HL-60 (cell line): ENCODE data around the gene EIF2B2.

Experiments
- DNase-seq, 2 experiments: peaks; one replicate each; pipeline ENCODE4 v3.0.0-alpha.2; 2010 to 2020; ENCODE audit warnings: low read depth in 1 of 2, low spot score in 1 of 2
- H3K27ac ChIP-seq: fragments of 250-450 bp; sonication (Bioruptor Pico); replicated peaks from 2 replicates; pipeline ENCODE4 v1.5.1; 2020; ENCODE audit warnings: mild to moderate bottlenecking, moderate library complexity
- H3K27me3 ChIP-seq: fragments of 250-450 bp; sonication (Bioruptor Pico); 2 replicates; pipeline ENCODE4 v1.5.1; 2021; ENCODE audit warnings: mild to moderate bottlenecking, moderate library complexity; ENCODE audit not compliant: insufficient read depth, poor library complexity, severe bottlenecking
- H3K4me3 ChIP-seq: replicated peaks from 2 replicates; pipeline ENCODE4 v1.5.1; 2011; ENCODE audit warnings: mild to moderate bottlenecking, control low read depth, low read length; ENCODE audit not compliant: insufficient read depth
- GABPA ChIP-seq: IDR thresholded peaks from 2 replicates; pipeline ENCODE4 v1.6.1; 2012; ENCODE audit warnings: low read depth
- POLR2AphosphoS5 ChIP-seq: IDR thresholded peaks from 2 replicates; pipeline ENCODE4 v1.6.1; 2012; ENCODE audit warnings: low read depth
- SPI1 ChIP-seq: IDR thresholded peaks from 2 replicates; pipeline ENCODE4 v1.6.1; 2012; ENCODE audit warnings: low read depth, mild to moderate bottlenecking, borderline replicate concordance
- TF ChIP-seq, protein P1 (sequence below): IDR thresholded peaks from 2 replicates; pipeline ENCODE4 v1.6.1; 2012; ENCODE audit warnings: low read depth; ENCODE audit not compliant: insufficient replicate concordance
- TF ChIP-seq, protein P2 (sequence below): IDR thresholded peaks from one replicate; pipeline ENCODE4 v1.5.1; 2011; ENCODE audit warnings: low read length, control low read depth, inconsistent platforms; ENCODE audit not compliant: insufficient read depth

Gene EIF2B2

DNA sequence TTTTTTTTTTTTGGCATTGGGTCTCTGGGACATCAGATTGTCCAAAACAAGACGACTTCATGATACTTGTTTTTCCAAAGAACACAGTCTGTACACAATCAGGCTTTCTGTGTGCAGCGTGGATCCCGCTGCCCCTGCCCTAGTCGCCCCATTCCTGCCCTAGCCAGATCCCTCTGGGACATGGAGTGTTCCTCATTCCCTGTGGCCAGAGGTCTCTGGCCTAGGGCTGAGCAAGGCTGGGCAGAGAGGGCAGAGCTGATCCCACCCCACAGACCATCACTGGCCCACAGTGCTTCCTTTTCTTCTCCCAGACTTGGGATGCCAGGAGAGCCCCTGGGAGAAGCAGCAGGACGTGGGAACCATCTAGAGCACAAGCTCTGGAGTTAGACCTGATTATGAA lies 20.9 kb upstream of the EIF2B2 start:
- no peak for DNase-seq
- H3K4me3 ChIP-seq: no peak overlapping the region
- H3K27me3 ChIP-seq: no peaks in the 10 kb centered on the region
- TF ChIP-seq GABPA (no peak), POLR2AphosphoS5 (no peak), SPI1 (no peak)
- TF ChIP-seq, protein P1, sequence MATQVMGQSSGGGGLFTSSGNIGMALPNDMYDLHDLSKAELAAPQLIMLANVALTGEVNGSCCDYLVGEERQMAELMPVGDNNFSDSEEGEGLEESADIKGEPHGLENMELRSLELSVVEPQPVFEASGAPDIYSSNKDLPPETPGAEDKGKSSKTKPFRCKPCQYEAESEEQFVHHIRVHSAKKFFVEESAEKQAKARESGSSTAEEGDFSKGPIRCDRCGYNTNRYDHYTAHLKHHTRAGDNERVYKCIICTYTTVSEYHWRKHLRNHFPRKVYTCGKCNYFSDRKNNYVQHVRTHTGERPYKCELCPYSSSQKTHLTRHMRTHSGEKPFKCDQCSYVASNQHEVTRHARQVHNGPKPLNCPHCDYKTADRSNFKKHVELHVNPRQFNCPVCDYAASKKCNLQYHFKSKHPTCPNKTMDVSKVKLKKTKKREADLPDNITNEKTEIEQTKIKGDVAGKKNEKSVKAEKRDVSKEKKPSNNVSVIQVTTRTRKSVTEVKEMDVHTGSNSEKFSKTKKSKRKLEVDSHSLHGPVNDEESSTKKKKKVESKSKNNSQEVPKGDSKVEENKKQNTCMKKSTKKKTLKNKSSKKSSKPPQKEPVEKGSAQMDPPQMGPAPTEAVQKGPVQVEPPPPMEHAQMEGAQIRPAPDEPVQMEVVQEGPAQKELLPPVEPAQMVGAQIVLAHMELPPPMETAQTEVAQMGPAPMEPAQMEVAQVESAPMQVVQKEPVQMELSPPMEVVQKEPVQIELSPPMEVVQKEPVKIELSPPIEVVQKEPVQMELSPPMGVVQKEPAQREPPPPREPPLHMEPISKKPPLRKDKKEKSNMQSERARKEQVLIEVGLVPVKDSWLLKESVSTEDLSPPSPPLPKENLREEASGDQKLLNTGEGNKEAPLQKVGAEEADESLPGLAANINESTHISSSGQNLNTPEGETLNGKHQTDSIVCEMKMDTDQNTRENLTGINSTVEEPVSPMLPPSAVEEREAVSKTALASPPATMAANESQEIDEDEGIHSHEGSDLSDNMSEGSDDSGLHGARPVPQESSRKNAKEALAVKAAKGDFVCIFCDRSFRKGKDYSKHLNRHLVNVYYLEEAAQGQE: no peak
- TF ChIP-seq, protein P2, sequence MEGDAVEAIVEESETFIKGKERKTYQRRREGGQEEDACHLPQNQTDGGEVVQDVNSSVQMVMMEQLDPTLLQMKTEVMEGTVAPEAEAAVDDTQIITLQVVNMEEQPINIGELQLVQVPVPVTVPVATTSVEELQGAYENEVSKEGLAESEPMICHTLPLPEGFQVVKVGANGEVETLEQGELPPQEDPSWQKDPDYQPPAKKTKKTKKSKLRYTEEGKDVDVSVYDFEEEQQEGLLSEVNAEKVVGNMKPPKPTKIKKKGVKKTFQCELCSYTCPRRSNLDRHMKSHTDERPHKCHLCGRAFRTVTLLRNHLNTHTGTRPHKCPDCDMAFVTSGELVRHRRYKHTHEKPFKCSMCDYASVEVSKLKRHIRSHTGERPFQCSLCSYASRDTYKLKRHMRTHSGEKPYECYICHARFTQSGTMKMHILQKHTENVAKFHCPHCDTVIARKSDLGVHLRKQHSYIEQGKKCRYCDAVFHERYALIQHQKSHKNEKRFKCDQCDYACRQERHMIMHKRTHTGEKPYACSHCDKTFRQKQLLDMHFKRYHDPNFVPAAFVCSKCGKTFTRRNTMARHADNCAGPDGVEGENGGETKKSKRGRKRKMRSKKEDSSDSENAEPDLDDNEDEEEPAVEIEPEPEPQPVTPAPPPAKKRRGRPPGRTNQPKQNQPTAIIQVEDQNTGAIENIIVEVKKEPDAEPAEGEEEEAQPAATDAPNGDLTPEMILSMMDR: no peak
- no peak overlapping the region for H3K27ac ChIP-seq

DNA sequence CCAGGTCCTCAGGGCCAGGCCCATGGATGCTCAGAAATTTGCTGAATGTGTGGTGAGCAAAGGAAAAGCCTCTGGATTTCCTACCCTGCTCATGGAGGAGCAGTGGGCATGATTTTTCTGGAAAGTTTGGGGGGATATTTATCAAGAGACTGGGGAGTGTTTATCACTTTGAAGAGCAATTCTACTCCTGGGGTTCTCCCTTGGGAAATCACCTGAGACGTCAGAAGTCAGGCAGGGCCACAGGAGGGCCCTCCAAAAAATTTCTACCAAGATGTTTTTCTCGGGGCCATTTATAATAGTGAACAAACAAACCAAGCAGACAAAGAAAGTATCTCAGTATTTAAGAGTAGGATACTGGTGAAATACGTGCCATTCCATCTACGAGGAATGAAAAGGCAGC lies 20.1 kb upstream of the EIF2B2 start:
- no peak overlapping the region for H3K4me3 ChIP-seq
- no peaks in the 10 kb centered on the region for H3K27me3 ChIP-seq
- DNase-seq: no peak
- no peak overlapping the region for H3K27ac ChIP-seq
- TF ChIP-seq POLR2AphosphoS5: no peak

DNA sequence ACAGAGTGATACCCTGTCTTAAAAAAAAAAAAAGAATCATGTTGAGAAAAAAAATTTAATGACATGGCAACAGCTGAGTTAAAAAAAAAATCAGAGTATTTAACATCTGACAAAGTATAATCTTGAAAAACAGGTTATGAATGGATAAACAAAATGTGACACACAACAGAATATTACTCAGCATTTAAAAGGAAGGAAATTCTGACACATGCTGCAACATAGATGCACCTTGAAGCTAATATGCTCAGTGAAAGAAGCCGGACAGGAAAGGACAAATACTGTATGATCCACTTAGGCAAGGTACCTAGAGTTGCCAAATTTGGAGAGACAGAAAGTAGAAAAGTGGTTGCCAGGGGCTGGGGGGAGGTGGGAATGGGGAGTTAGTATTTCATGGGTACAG lies 19.4 kb upstream of the EIF2B2 start:
- Histone ChIP-seq H3K4me3 (no peak overlapping the region), H3K27me3 (no peaks in the 10 kb centered on the region), H3K27ac (no peak overlapping the region)
- no peak for DNase-seq
- TF ChIP-seq GABPA (no peak), POLR2AphosphoS5 (no peak), SPI1 (no peak)
- TF ChIP-seq, protein P2: no peak
- TF ChIP-seq, protein P1: no peak

DNA sequence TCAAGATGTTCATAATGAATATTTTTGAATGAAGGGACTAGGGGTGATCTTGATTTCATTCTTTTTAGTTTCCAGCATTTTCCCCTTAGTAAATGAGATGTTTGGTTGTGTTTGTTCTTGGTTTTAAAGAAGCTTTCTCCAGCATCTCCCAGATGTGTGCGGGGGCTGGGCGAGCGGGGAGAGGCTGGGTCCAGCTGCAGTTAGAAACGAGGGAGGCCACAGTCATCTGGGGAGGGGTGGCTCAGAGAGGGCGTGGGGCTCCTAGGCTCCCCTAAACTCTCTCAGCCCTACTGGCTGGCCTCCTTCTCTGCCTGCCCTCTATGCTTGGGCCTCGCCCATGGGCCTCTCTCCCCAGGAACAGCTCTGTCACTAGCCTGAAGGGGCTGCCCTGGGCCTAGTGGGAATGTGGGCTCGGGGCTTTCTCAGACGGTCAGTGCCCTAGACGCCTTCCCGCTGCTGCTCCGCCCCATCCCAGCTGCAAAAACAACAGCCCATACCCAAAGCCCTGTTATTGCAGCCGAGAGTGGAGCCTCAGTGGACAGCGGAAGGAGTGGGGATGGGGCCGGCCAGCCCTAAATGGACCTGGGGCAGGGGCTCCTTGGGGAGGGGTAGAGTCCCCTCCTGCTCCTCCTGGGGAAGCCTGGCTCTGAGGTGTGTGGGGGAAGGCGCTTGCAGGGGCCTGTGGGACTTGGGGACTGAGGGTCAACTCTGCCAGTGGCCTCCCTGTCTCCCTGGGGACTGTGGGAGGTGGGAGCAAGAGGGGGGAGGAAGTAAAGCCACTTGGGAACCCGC lies 18.3 kb upstream of the EIF2B2 start:
- no peak for DNase-seq
- TF ChIP-seq, protein P2: no peak
- TF ChIP-seq SPI1 (no peak), GABPA (no peak), POLR2AphosphoS5 (no peak)
- TF ChIP-seq, protein P1: no peak
- no peak overlapping the region for H3K27ac ChIP-seq
- no peak overlapping the region for H3K4me3 ChIP-seq
- H3K27me3 ChIP-seq: no peaks in the 10 kb centered on the region
